HPDE6-E6E7 (cell line): Measurements from ENCODE around the gene ZNF580.

Experiments
- DNase-seq: peaks from one replicate; pipeline ENCODE4 v3.0.0; 2011; ENCODE audit warnings: missing footprints; ENCODE audit errors: extremely low spot score

The ZNF580 gene

DNA sequence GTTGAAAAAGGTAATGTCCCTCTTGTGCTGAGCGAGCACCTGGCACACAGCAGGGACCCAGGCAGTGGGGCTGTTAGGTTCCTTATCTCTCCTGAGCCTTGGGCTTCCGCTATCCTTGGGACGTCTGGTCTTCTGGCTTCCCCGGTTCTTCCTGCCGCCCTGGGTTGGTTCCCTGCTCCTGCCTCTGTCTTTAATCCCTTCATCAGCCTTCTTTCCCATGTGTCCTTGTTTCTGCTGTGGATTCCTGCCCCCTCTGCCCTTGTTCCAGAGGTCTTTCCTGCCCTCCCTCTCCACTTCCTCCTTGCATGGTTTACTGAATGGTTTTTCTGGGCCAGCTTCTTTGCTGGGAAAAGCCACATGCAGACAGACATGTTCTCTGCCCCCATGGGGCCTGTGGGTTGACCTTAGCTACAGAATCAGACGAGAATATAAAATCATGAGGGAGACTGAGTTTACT, 36.8 kb downstream of the ZNF580 start:
- no peak for DNase-seq

DNA sequence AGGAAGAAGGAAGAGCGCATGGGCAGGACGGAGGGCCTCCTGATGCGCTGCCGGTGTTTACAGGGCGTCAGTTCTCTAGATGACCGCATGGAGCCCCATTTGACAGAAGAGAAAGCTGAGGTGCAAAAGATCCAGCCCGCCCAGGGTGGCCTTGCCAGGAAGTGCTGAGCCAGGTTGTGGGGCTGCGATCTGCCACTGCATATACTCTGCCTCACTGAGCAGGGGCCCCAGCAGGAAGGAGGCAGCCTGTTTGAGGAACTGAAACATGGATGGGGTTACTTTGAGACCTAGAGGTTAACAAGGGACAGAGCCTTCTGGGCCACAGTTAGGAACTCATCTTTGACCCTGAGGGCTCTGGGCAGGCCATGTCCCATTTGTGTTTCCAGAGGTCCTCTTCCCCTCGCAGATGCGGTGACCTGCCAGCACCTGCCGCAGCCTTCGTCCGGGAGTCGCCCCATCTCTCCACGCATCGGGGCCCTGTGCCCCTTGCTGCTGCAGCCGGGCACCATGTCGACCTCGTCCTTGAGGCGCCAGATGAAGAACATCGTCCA, 37.4 kb downstream of the ZNF580 start:
- no peak for DNase-seq

- no peak for DNase-seq
These were observed 38.8 kb downstream of the ZNF580 start for GRCh38 chr19:55679343-55680257.

GRCh38 chr19:55680339-55681130, 39.7 kb downstream of the ZNF580 start:
- DNase-seq, result no peak

- no peak for DNase-seq
These were observed 40.6 kb downstream of the ZNF580 start for GRCh38 chr19:55681131-55682092.

GRCh38 chr19:55683449-55684261, 42.9 kb downstream of the ZNF580 start:
- DNase-seq, result no peak

- DNase-seq, result no peak
These were observed 44.3 kb downstream of the ZNF580 start for GRCh38 chr19:55684946-55685681.

GRCh38 chr19:55685776-55686175, 45.0 kb downstream of the ZNF580 start:
- no peak for DNase-seq

GRCh38 chr19:55686311-55687050, 45.7 kb downstream of the ZNF580 start:
- DNase-seq, result no peak

GRCh38 chr19:55687281-55688201, 46.7 kb downstream of the ZNF580 start:
- no peak for DNase-seq

DNA sequence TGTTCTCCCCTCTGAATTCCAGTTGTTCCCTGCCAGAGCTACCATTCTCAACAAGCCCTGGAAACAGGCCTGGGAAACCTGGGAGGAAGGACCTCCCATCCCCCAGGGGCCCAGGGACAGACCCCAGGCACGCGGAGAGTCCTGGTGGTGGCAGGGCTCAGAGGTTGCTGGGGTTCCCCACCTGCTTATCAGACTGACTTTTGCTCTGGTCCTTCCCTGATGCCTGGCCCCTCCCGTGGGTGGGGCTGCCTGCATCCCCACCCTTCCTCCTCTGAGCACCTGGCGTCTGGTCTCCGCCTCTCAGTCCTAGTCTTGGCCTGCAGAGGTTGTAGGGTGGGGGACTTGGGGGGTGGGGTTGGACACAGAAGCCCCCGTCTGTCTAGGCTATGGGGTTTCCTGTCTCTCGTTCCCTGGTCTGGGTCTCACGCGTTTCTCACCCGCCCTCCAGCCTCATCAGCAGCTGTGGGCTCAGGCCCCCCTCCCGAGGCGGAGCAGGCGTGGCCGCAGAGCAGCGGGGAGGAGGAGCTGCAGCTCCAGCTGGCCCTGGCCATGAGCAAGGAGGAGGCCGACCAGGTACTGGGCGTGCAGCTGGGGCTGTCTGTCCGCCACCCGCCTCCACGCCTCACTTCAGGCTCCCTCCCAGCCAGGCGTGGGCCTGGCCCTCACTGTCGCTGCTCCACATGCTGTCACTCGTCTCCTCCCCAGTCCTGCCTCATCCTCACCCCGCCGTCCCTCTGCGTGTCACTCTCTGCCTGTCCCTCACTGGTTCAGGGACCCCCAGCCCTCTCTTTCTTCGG, 47.8 kb downstream of the ZNF580 start:
- DNase-seq, result no peak

- no peak for DNase-seq
These were observed 48.8 kb downstream of the ZNF580 start for GRCh38 chr19:55689411-55690108.

- DNase-seq, result no peak
These were observed 49.4 kb downstream of the ZNF580 start for GRCh38 chr19:55690109-55690768.

- no peak for DNase-seq
These were observed 50.2 kb downstream of the ZNF580 start for GRCh38 chr19:55690769-55691545.
